ENCODE measurements around the gene TPD52L1. TPM values are rescaled to one million over a fixed set of nuclear protein-coding genes. Genes with fewer than 3 reads are reported as not detected.

The TPD52L1 gene
- total and polyA plus RNA-seq, 10 donors: 0.80 to 9.1 (median 3.9) TPM

- no peaks in the 10 kb centered on the region for H3K4me1 ChIP-seq
- intact Hi-C loops (cut with DNase I; ENCODE audit: low total_unique reads): no loop called here
- H3K27me3 ChIP-seq (replicated peaks in 1 of 7): no peaks in the 10 kb centered on the region
- TF ChIP-seq POLR2AphosphoS5 (IDR thresholded peaks at IDR 0.05): no peak
- no peak for TF ChIP-seq POLR2A (IDR thresholded peaks at IDR 0.05)
- no peak for TF ChIP-seq CTCF (IDR thresholded peaks at IDR 0.05 in 8 of 11, conservative IDR thresholded peaks at IDR 0.05 in 3 of 11)
- H3K27ac ChIP-seq: no peak overlapping the region
- no peak for DNase-seq
- H3K36me3 ChIP-seq: no peaks in the 10 kb centered on the region
- no peak overlapping the region for H3K4me3 ChIP-seq
- H3K9me3 ChIP-seq: no peaks in the 10 kb centered on the region
- WGBS, 5 donors: 66 to 91% (median 82%) methylated on average over 6 of the region's 6 CpGs
These were observed 75.5 kb downstream of the TPD52L1 start for GRCh38 chr6:125228981-125229479.

- Histone ChIP-seq H3K27me3 (replicated peaks in 1 of 7) (no peaks in the 10 kb centered on the region), H3K4me1 (no peaks in the 10 kb centered on the region), H3K4me3 (no peak overlapping the region), H3K27ac (no peak overlapping the region), H3K36me3 (no peaks in the 10 kb centered on the region), H3K9me3 (no peaks in the 10 kb centered on the region)
- TF ChIP-seq CTCF (IDR thresholded peaks at IDR 0.05 in 8 of 11, conservative IDR thresholded peaks at IDR 0.05 in 3 of 11) (no peak), POLR2A (IDR thresholded peaks at IDR 0.05) (no peak), POLR2AphosphoS5 (IDR thresholded peaks at IDR 0.05) (no peak)
- DNase-seq: no peak
- intact Hi-C loops (cut with DNase I; ENCODE audit: low total_unique reads): no loop called here
- whole genome bisulfite sequencing, 5 donors: 67 to 85% (median 80%) methylated on average over 3 of the region's 3 CpGs
These were observed 77.1 kb downstream of the TPD52L1 start for GRCh38 chr6:125230674-125231073.

- H3K9me3 ChIP-seq: no peaks in the 10 kb centered on the region
- TF ChIP-seq POLR2A (IDR thresholded peaks at IDR 0.05) (no peak), CTCF (IDR thresholded peaks at IDR 0.05 in 8 of 11, conservative IDR thresholded peaks at IDR 0.05 in 3 of 11) (no peak), POLR2AphosphoS5 (IDR thresholded peaks at IDR 0.05) (no peak)
These were observed 77.6 kb downstream of the TPD52L1 start for GRCh38 chr6:125231133-125231532.

GRCh38 chr6:125231574-125232343 is 78.2 kb downstream of the TPD52L1 start:
- H3K4me1 ChIP-seq: no peaks in the 10 kb centered on the region
- no peak overlapping the region for H3K27ac ChIP-seq
- no peak for DNase-seq
- H3K36me3 ChIP-seq: no peaks in the 10 kb centered on the region
- no peak overlapping the region for H3K4me3 ChIP-seq
- no peaks in the 10 kb centered on the region for H3K9me3 ChIP-seq
- TF ChIP-seq POLR2A (IDR thresholded peaks at IDR 0.05): no peak
- TF ChIP-seq CTCF (IDR thresholded peaks at IDR 0.05 in 8 of 11, conservative IDR thresholded peaks at IDR 0.05 in 3 of 11): no peak
- TF ChIP-seq POLR2AphosphoS5 (IDR thresholded peaks at IDR 0.05): no peak
- no peaks in the 10 kb centered on the region for H3K27me3 ChIP-seq (replicated peaks in 1 of 7)
- intact Hi-C loops (cut with DNase I; ENCODE audit: low total_unique reads): no loop called here
- 77 to 93% (median 90%) methylated on average over 7 of the region's 7 CpGs for WGBS, 5 donors

More at GRCh38 chr6:125231133-125231532, 77.6 kb downstream of the TPD52L1 start:
- no peak for DNase-seq
- H3K36me3 ChIP-seq: no peaks in the 10 kb centered on the region
- no peak overlapping the region for H3K27ac ChIP-seq
- no peak overlapping the region for H3K4me3 ChIP-seq
- WGBS, 5 donors: 62 to 97% (median 75%) methylated on average over 1 of the region's 1 CpG
- no peaks in the 10 kb centered on the region for H3K4me1 ChIP-seq
- intact Hi-C loops (cut with DNase I; ENCODE audit: low total_unique reads): no loop called here
- H3K27me3 ChIP-seq (replicated peaks in 1 of 7): no peaks in the 10 kb centered on the region
